ENCODE data around the gene CX3CL1. TPM values are rescaled to one million over a fixed set of nuclear protein-coding genes. Genes with fewer than 3 reads are reported as not detected.

Gene CX3CL1
- total RNA-seq, 1 experiment from 2014 or later = 0.15 TPM

GRCh38 chr16:57391708-57392107, 19.4 kb downstream of the CX3CL1 start:
- Histone ChIP-seq H2AFZ (ENCODE audit: low read depth, low read length, poor library complexity, severe bottlenecking) (no peak overlapping the region), H3K9ac (ENCODE audit: low read length) (no peak overlapping the region), H3K36me3 (ENCODE audit: control insufficient read depth in 1 of 2, insufficient read depth in 2 of 2, low read length in 2 of 2) (no peaks in the 10 kb centered on the region), H3K9me2 (ENCODE audit: insufficient read depth) (no peaks in the 10 kb centered on the region), H3K4me2 (ENCODE audit: low read length) (no peak overlapping the region), H3K4me3 (replicated peaks in 1 of 2; ENCODE audit: low read depth in 1 of 2, low read length in 2 of 2) (no peak overlapping the region), H3K27ac (ENCODE audit: low read depth, low read length) (no peak overlapping the region), H3K4me1 (ENCODE audit: control insufficient read depth in 1 of 2, insufficient read depth in 2 of 2, low read length in 2 of 2) (no peaks in the 10 kb centered on the region), H4K20me1 (ENCODE audit: insufficient read depth) (no peaks in the 10 kb centered on the region), H3K9me3 (ENCODE audit: control insufficient read depth in 1 of 2, insufficient read depth in 1 of 2, low read depth in 1 of 2, low read length in 2 of 2) (no peaks in the 10 kb centered on the region), H3K27me3 (ENCODE audit: insufficient read depth, low read length) (0 out of 2 replicates have a peak, but pooled peaks cover 3% of the 10 kb centered on the region), H3K79me2 (ENCODE audit: insufficient read depth, low read length) (no peaks in the 10 kb centered on the region)
- DNase-seq (ENCODE audit: low read depth, low spot score) (no peak), ATAC-seq (no peak)
- intact Hi-C loops (cut with micrococcal nuclease) = no loop called here
- ChIA-PET POLR2A (interaction anchor here (0.6 to 0.7 kb wide), 2 partner anchors 36 to 401 kb away, joined by 3 read pairs; no protein-coding TSS in a partner anchor), RAD21 (ENCODE audit: low non-redundant PET in 1 of 2, low total read pairs in 2 of 2, uncharacterized antibody in 2 of 2, unreplicated experiment in 2 of 2) (no interaction called here), CTCF (interaction anchor here (0.7 to 1.0 kb wide), 2 partner anchors 75 to 477 kb away, joined by 3 read pairs; no protein-coding TSS in a partner anchor)
- no peak for TF ChIP-seq POLR2A (IDR thresholded peaks at IDR 0.05; ENCODE audit: borderline replicate concordance, extremely low read depth, insufficient read depth, insufficient read length)
- no peak for TF ChIP-seq EZH2phosphoT487 (IDR thresholded peaks at IDR 0.05; ENCODE audit: borderline replicate concordance)
- TF ChIP-seq JUND (IDR thresholded peaks at IDR 0.05) = no peak
- no peak for TF ChIP-seq ATF3 (IDR thresholded peaks at IDR 0.05)
- no peak for TF ChIP-seq SRF (IDR thresholded peaks at IDR 0.05; ENCODE audit: low read depth)
- no peak for TF ChIP-seq SP1 (IDR thresholded peaks at IDR 0.05; ENCODE audit: low read depth)
- no peak for TF ChIP-seq CEBPB (IDR thresholded peaks at IDR 0.05; ENCODE audit: low read depth)
- TF ChIP-seq CTCF (IDR thresholded peaks at IDR 0.05 in 2 of 3, conservative IDR thresholded peaks at IDR 0.05 in 1 of 3; ENCODE audit: borderline replicate concordance in 1 of 3, insufficient read depth in 1 of 3, low read depth in 2 of 3, low read length in 2 of 3) = no peak
- BruUV-seq (replicated peaks) = no TSS peak

- H3K27me3 ChIP-seq (ENCODE audit: insufficient read depth, low read length) = 0 out of 2 replicates have a peak, but pooled peaks cover 3% of the 10 kb centered on the region
- DNase-seq (ENCODE audit: low read depth, low spot score) (no peak), ATAC-seq (no peak)
- H3K4me1 ChIP-seq (ENCODE audit: control insufficient read depth in 1 of 2, insufficient read depth in 2 of 2, low read length in 2 of 2) = no peaks in the 10 kb centered on the region
- H3K27ac ChIP-seq (ENCODE audit: low read depth, low read length) = no peak overlapping the region
- intact Hi-C loops (cut with micrococcal nuclease) = no loop called here
- H3K9me3 ChIP-seq (ENCODE audit: control insufficient read depth in 1 of 2, insufficient read depth in 1 of 2, low read depth in 1 of 2, low read length in 2 of 2) = no peaks in the 10 kb centered on the region
- H2AFZ ChIP-seq (ENCODE audit: low read depth, low read length, poor library complexity, severe bottlenecking) = no peak overlapping the region
- H4K20me1 ChIP-seq (ENCODE audit: insufficient read depth) = no peaks in the 10 kb centered on the region
- no peak overlapping the region for H3K4me2 ChIP-seq (ENCODE audit: low read length)
- RAD21 ChIA-PET (ENCODE audit: low non-redundant PET in 1 of 2, low total read pairs in 2 of 2, uncharacterized antibody in 2 of 2, unreplicated experiment in 2 of 2) = no interaction called here
- CTCF ChIA-PET = no interaction called here
- TF ChIP-seq TCF7L2 (IDR thresholded peaks at IDR 0.05; ENCODE audit: borderline replicate concordance, extremely low read depth, insufficient read depth, insufficient read length) (no peak), CEBPB (IDR thresholded peaks at IDR 0.05; ENCODE audit: low read depth) (no peak)
- no peaks in the 10 kb centered on the region for H3K9me2 ChIP-seq (ENCODE audit: insufficient read depth)
- no peaks in the 10 kb centered on the region for H3K36me3 ChIP-seq (ENCODE audit: control insufficient read depth in 1 of 2, insufficient read depth in 2 of 2, low read length in 2 of 2)
- H3K4me3 ChIP-seq (replicated peaks in 1 of 2; ENCODE audit: low read depth in 1 of 2, low read length in 2 of 2) = no peak overlapping the region
- no peaks in the 10 kb centered on the region for H3K79me2 ChIP-seq (ENCODE audit: insufficient read depth, low read length)
- BruUV-seq (replicated peaks) = no TSS peak
- H3K9ac ChIP-seq (ENCODE audit: low read length) = no peak overlapping the region
- POLR2A ChIA-PET = no interaction called here
Observed at GRCh38 chr16:57392694-57393093, 20.4 kb downstream of the CX3CL1 start.

All from HCT116 (cell line).